Activated T-cell treated with anti-CD3 and anti-CD28 coated beads, Interleukin-2, amount 50 U/mL, for 72 hours (primary cell): ENCODE measurements around the gene RHOA. TPM values are rescaled to one million over a fixed set of nuclear protein-coding genes. Genes with fewer than 3 reads are reported as not detected.

ENCODE experiments used
- ATAC-seq, 2 donors: fragments of 150-1000 bp; cut with Tn5 transposase; replicated peaks in 1 of 2; 2 replicates each; pipeline ENCODE4 v1.10.0; 2021; ENCODE audit warnings: moderate library complexity in 2 of 2, mild to moderate bottlenecking in 1 of 2
- DNase-seq, 2 donors: peaks; one replicate each; pipeline ENCODE4 v3.0.0; 2021 to 2022; ENCODE audit warnings: mixed read lengths in 1 of 2
- H3K27ac Mint-ChIP-seq: one replicate; pipeline ENCODE4 v1.8.0; 2022; ENCODE audit warnings: mild to moderate bottlenecking, moderate library complexity, mixed read lengths
- H3K27me3 Mint-ChIP-seq: one replicate; pipeline ENCODE4 v1.8.0; 2022; ENCODE audit warnings: low read depth, mixed read lengths
- H3K36me3 Mint-ChIP-seq, 2 donors: one replicate each; pipeline ENCODE4 v1.8.0; 2022; ENCODE audit warnings: mixed read lengths in 2 of 2, mild to moderate bottlenecking in 1 of 2; ENCODE audit not compliant: insufficient read depth in 2 of 2
- H3K4me1 Mint-ChIP-seq: one replicate; pipeline ENCODE4 v1.8.0; 2022; ENCODE audit warnings: low read depth, mixed read lengths
- H3K4me3 Mint-ChIP-seq, 2 donors: one replicate each; pipeline ENCODE4 v1.8.0; 2022; ENCODE audit warnings: mild to moderate bottlenecking in 2 of 2, mixed read lengths in 2 of 2, moderate library complexity in 2 of 2
- H3K9me3 Mint-ChIP-seq, 2 donors: one replicate each; pipeline ENCODE4 v1.8.0; 2022; ENCODE audit warnings: mixed read lengths in 2 of 2
- total RNA-seq, 2 donors: library from RNA; stranded (reverse); gene quantifications; one replicate each; pipeline ENCODE4 v1.2.3, GENCODE V29; 2022

Gene RHOA
- total RNA-seq, 2 donors from 2014 or later = 458 to 468 TPM

- Mint-ChIP-seq H3K4me3 (peak within 1 kb of the TSS; percentile 2 to 20), H3K4me1 (peaks cover 50% of the 10 kb centered on the region), H3K9me3 (no peaks in the 10 kb centered on the region), H3K36me3 (peaks cover 2 to 7% of the 10 kb centered on the region in 2 donors), H3K27ac (no peak within 1 kb of the TSS), H3K27me3 (no peaks in the 10 kb centered on the region)
- ATAC-seq (no peak), DNase-seq (no peak)
These were observed 10.8 kb upstream of the RHOA start, which contains the start of gene AMT for GRCh38 chr3:49422379-49423248. Gene AMT (minus strand): TSS chr3:49422473. CDS start chr3:49422450, 23 bp downstream.

- DNase-seq = peak in 1 of 2 donors; percentile 20
- H3K4me1 Mint-ChIP-seq = peaks cover 54% of the 10 kb centered on the region
- H3K27ac Mint-ChIP-seq = no peak overlapping the region
- no peaks in the 10 kb centered on the region for H3K9me3 Mint-ChIP-seq
- peaks cover 2 to 7% of the 10 kb centered on the region in 2 donors for H3K36me3 Mint-ChIP-seq
- ATAC-seq = no peak
- H3K4me3 Mint-ChIP-seq = peak overlapping the region in 1 of 2 donors; percentile 20
- no peaks in the 10 kb centered on the region for H3K27me3 Mint-ChIP-seq
These were observed 10.2 kb upstream of the RHOA start for GRCh38 chr3:49421890-49422378.

GRCh38 chr3:49417516-49418120 is 5.8 kb upstream of the RHOA start:
- H3K27ac Mint-ChIP-seq = no peak overlapping the region
- no peaks in the 10 kb centered on the region for H3K9me3 Mint-ChIP-seq
- ATAC-seq (no peak), DNase-seq (no peak)
- peak overlapping the region in 1 of 2 donors; percentile 32 for H3K4me3 Mint-ChIP-seq
- H3K4me1 Mint-ChIP-seq = peaks cover 87% of the 10 kb centered on the region
- peaks cover 7 to 11% of the 10 kb centered on the region in 2 donors for H3K36me3 Mint-ChIP-seq
- no peaks in the 10 kb centered on the region for H3K27me3 Mint-ChIP-seq

- DNase-seq (no peak), ATAC-seq (no peak)
- Mint-ChIP-seq H3K4me3 (peak overlapping the region; percentile 59 to 64), H3K27me3 (no peaks in the 10 kb centered on the region), H3K4me1 (peaks cover 81% of the 10 kb centered on the region), H3K27ac (peak overlapping the region; percentile 76), H3K9me3 (no peaks in the 10 kb centered on the region), H3K36me3 (peaks cover 7 to 11% of the 10 kb centered on the region in 2 donors)
These were observed 5.1 kb upstream of the RHOA start for GRCh38 chr3:49416867-49417266.

- H3K36me3 Mint-ChIP-seq = peaks cover 7 to 11% of the 10 kb centered on the region in 2 donors
- peak overlapping the region; percentile 76 for H3K27ac Mint-ChIP-seq
- peaks cover 73% of the 10 kb centered on the region for H3K4me1 Mint-ChIP-seq
These were observed 4.3 kb upstream of the RHOA start for GRCh38 chr3:49415931-49416601.

GRCh38 chr3:49414753-49415152 is 3.0 kb upstream of the RHOA start:
- DNase-seq (no peak), ATAC-seq (no peak)
- Mint-ChIP-seq H3K27ac (peak overlapping the region; percentile 74), H3K36me3 (peaks cover 7 to 17% of the 10 kb centered on the region in 2 donors), H3K9me3 (no peaks in the 10 kb centered on the region), H3K4me3 (peak overlapping the region; percentile 10 to 14), H3K4me1 (peaks cover 70% of the 10 kb centered on the region), H3K27me3 (no peaks in the 10 kb centered on the region)

More at GRCh38 chr3:49415931-49416601, 4.3 kb upstream of the RHOA start:
- ATAC-seq (peak; percentile 39 to 43), DNase-seq (peak; percentile 79 to 81)
- Mint-ChIP-seq H3K27me3 (no peaks in the 10 kb centered on the region), H3K4me3 (peak overlapping the region; percentile 59 to 64), H3K9me3 (no peaks in the 10 kb centered on the region)

- Mint-ChIP-seq H3K27me3 (no peaks in the 10 kb centered on the region), H3K4me1 (peaks cover 77% of the 10 kb centered on the region), H3K27ac (peak overlapping the region; percentile 96), H3K4me3 (peak overlapping the region; percentile 90 to 98), H3K36me3 (peaks cover 7 to 17% of the 10 kb centered on the region in 2 donors), H3K9me3 (no peaks in the 10 kb centered on the region)
- ATAC-seq (no peak), DNase-seq (no peak)
These were observed 1.6 kb upstream of the RHOA start for GRCh38 chr3:49413338-49413734.

GRCh38 chr3:49412632-49413337 is 1.0 kb upstream of the RHOA start:
- no peaks in the 10 kb centered on the region for H3K27me3 Mint-ChIP-seq
- DNase-seq = no peak
- no peaks in the 10 kb centered on the region for H3K9me3 Mint-ChIP-seq
- ATAC-seq = no peak
- peak overlapping the region; percentile 96 for H3K27ac Mint-ChIP-seq
- peak overlapping the region; percentile 90 to 98 for H3K4me3 Mint-ChIP-seq
- peaks cover 7 to 16% of the 10 kb centered on the region in 2 donors for H3K36me3 Mint-ChIP-seq
- H3K4me1 Mint-ChIP-seq = peaks cover 78% of the 10 kb centered on the region

GRCh38 chr3:49411535-49411967 is 225 bp downstream of the RHOA start:
- H3K36me3 Mint-ChIP-seq = peaks cover 7 to 14% of the 10 kb centered on the region in 2 donors
- H3K27ac Mint-ChIP-seq = peak overlapping the region; percentile 70
- ATAC-seq (peak; percentile 33 to 34), DNase-seq (peak; percentile 71 to 74)
- no peaks in the 10 kb centered on the region for H3K9me3 Mint-ChIP-seq
- no peaks in the 10 kb centered on the region for H3K27me3 Mint-ChIP-seq
- H3K4me1 Mint-ChIP-seq = peaks cover 79% of the 10 kb centered on the region
- H3K4me3 Mint-ChIP-seq = peak overlapping the region; percentile 90 to 98

GRCh38 chr3:49410846-49411534 is 786 bp downstream of the RHOA start:
- Mint-ChIP-seq H3K4me1 (peaks cover 79% of the 10 kb centered on the region), H3K27ac (peak overlapping the region; percentile 98), H3K27me3 (no peaks in the 10 kb centered on the region), H3K9me3 (no peaks in the 10 kb centered on the region), H3K4me3 (peak overlapping the region; percentile 85 to 97), H3K36me3 (peaks cover 7 to 12% of the 10 kb centered on the region in 2 donors)
- no peak for DNase-seq
- ATAC-seq = no peak

GRCh38 chr3:49410066-49410845 is 1.5 kb downstream of the RHOA start:
- peaks cover 79% of the 10 kb centered on the region for H3K4me1 Mint-ChIP-seq
- H3K4me3 Mint-ChIP-seq = peak overlapping the region; percentile 85 to 97
- no peaks in the 10 kb centered on the region for H3K9me3 Mint-ChIP-seq
- DNase-seq (peak in 1 of 2 donors; percentile 33), ATAC-seq (no peak)
- H3K36me3 Mint-ChIP-seq = peaks cover 9 to 17% of the 10 kb centered on the region in 2 donors
- no peaks in the 10 kb centered on the region for H3K27me3 Mint-ChIP-seq
- peak overlapping the region; percentile 98 for H3K27ac Mint-ChIP-seq
